CD4-positive, alpha-beta T cell treated with Interleukin-1 beta for 1 hour (primary cell): ENCODE results near the gene DPYD.

Experiments used
- DNase-seq, 2 donors: peaks; one replicate each; pipeline ENCODE4 v3.0.0-alpha.2; 2020 to 2022

The DPYD gene

DNA sequence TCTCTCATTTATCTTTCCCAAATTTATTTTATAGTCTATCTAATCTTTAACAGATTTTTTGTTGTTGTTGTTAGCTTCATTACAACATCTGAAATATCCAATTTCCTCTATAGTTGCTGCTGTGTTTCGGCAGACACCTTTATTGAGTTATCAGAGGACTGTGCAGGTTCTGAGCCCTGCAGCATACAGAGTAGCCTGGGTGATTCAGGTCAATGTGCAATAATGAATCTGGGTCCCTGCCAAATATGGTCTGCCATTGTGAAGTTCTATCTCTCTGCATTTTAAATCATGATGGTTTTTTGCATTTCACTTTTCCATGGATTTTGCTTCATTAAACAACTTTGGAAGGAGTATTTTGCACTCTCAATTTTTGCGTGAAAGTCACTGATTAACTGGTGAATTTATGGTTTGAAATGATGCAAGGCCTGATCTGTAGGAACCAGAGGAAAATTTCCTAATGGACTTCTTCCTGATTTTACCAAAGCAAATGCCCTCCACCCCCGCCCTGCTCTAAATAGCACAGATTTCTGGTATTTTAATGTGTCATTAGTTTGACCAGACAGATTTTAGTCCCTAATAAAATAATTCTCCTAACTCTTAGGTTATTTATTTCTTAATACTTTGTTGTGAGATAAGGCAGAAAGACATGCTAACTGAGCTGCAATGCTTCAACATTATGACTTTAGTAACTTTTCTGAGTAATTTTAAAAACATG, 797.0 kb downstream of the DPYD start:
- DNase-seq: no peak

DNA sequence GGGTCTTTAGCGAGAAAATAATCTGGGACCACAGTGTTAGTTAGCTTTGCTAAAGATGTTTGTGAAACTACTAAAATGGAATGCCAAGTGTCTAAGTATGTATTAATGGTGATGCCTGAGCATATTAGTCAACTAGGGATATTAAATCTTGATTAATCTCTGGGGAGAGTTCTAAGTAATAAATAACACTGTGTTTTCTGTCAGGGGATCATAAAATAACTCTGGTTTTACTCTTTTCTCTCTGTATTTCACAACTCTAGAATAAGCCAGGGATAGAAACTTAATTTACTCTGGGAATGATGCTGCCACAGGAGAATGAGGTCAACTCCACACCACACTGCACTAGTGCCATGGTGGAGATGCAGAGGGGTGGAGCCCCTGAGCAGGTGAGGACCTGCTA, 800.0 kb downstream of the DPYD start:
- DNase-seq: no peak

DNA sequence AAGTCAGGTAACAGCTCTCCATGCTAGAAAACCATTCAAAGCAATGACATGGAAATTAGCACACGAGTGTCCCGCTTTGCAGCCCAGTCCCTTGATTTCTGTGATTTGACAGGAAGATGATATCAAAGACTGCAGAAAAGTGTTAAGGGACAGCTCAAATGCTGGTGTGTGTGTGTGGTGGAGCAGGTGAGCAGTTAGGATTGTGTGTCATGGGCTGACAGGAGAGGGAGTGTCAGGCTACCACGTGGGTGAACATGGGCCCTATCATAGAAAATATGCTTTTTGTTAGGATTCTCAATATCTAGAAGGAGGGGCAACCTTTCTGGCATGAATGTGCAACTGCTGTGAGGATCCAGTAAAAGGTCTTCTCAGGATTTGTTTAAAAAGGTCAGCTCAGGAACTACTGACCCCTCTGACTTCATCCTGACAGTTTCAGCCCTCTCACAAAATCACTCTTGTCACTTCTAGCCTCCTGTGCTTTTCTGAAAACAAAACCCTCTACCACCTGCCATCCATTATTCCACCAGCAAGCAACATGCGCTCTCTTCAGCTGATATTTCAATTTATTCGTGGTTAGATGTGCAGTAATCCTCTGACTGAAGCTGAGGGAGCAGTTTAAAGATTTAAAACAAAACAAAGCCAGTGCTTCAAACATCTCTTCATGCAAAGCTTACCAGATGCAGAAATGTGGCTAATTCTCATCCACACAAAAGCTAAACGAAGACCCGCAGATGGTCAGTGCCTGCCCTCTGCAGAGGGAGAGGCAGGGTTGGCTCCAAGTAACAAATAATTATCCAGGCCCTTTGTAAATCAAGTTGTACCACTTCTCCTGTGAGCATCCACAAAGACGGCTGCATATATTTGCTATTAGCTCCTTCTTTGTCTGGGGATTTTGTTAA, 801.3 kb downstream of the DPYD start:
- no peak for DNase-seq

DNA sequence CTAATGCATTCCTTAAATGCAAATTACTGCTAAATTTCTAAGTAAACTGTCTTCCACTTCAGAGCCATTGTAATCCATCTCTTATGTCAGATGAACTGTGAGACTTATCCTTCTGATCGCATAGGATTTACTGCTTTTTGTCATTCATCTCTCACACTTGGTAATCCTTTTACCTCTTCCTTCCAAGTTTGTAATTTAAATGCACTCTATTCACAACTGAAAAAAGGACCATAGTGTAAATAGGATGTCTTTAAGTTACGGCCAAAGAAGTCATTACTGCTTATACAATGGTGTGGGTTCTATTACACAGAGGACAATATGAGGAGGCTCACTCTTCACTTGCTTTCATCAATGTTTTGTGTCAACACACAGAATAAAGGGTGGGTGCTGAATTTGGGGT, 806.0 kb downstream of the DPYD start:
- DNase-seq: no peak

DNA sequence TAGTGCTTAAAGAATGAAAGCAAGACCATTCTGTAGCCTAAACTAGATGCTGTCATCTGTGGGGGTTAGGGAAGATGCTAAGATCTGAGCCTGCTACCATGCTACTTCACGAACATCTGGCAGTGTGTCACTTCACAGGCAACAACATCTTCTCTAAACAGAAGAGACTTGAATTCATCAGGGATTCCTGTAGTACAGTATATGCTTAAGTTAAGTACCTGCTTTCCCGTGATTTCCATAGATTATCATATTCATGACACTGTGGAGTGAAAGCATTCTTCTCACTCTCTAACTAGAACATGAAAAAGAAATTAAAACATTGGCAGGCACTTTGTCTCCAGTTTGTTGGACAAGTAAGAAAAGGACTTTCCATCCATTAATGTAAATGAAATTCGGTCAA, 808.4 kb downstream of the DPYD start:
- no peak for DNase-seq

DNA sequence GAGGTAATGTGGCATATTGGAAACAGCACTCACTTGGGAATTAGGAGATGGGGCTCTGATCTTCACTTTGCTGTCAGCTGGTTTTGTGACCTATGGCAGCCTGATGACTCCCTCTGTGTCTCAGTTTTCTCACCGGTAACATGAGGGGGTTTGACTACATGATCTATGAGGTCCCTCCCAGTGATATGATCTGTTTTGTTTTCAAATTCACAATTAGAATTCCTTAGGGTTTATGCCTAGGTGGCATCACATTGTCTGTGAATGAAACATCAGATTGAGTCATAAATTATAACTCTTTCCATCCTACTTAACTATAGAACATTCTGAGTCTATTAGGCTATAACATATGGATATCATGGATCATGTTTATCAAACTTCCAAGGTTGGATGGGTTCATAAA, 812.7 kb downstream of the DPYD start:
- no peak for DNase-seq

DNA sequence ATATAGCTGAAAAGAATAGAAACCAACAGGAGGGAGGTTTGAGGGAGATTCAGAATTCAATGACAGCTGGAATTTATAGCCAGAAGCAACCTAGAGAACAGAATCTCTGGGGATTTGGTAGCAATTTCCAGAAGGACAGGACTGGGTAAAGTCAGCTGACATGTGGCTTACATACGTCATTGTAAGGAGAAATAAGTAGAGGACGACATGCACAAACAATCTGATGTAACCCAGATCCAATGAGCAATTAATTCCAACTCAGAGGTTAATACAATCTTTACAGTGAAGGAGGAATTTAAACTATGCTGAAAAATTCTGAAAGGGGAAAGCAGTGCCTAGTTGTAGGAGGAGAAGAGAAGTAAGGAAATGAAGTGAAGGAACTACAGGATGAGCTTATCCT, 815.3 kb downstream of the DPYD start:
- DNase-seq: no peak

DNA sequence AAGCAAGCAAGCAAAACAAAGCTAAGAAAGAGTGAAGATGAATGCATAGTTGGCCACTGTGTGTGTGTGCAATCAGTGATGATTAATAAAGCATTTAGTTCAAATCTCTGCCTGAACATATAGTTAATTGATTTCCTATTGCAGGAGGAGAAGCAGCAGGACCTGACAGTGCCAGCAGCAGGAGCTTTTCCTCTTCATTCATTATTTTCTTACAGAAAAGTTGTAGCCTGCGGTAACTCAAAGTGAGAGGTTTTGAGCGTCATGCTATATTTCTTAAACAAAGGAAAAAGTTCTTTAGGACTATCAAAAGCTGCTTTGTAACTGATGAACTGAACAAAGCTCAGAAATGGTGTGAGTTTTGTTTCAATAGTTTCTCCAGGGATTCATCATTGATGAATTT, 819.3 kb downstream of the DPYD start:
- DNase-seq: no peak

DNA sequence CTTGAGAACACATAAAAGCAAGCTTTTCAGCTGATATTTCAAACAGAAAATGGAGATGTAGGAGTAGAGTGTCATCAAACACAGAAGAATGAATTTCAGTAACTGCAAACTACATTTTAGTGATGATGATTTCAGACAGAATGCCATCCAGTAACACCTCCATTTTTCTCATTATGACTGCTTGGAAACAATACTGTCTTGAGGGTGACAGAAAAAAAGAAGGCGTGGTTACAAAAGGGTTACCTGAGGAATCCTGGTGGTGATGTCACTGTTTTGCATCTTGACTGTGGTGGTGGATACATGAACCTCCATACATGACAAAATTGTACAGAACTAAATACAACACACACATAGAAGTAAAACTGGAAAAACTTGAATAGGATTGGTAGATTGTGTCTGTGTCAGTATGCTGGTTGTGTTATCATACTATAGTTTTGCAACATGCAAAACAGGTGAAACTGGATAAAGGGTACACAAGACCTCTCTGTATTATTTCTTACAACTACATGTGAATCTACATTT, 823.4 kb downstream of the DPYD start:
- no peak for DNase-seq

DNA sequence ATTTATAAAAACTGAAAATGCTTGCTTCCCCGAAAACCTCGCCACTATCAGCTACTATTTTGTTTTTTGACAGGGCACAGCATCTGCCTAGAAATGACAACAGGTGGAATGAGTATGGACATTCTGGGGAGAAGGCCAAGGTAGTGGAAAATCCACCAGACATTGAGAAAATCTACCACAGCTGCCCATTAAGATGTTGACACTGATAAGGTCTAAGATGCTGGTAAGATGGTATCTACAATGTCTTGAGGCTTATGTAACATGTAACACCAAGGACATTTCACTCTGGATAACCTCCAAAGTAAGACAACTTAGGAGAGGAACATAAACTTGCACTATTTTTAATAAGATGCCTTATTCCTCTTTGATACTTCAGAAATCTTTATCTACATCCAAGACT, 825.1 kb downstream of the DPYD start:
- DNase-seq: no peak

DNA sequence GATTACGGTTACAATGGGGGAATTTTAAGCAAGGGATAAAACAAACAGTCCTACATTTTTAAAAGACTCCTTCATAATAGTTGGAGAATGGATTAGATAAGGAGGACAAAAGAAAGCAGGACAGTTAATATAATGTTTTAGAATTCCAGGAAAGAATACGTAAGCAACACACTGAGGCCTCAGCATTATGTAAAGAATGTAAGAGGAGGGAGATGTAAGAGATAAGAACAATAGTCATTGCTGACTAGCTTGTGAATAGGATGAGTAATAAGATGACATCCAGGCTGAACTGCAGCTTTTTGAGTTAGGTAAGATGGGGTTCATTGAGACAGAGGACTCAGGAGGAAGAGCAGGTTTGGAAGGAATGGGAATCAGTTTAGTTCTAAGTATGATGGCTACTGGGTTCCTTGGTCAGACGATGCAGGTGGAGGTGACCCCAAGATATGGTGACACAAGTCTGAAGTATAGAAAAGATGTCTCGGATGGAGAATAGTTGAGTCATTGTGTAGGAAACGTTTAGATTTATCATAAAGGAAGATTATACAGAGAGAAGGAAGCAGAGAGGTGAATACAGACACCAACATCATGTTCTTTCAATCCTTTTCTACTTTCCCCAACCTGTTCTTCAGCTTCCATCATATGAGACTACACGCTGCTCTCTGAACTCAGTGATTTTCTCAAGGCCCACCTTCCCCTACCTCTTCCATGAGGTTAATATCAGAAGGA, 826.4 kb downstream of the DPYD start:
- DNase-seq: no peak

DNA sequence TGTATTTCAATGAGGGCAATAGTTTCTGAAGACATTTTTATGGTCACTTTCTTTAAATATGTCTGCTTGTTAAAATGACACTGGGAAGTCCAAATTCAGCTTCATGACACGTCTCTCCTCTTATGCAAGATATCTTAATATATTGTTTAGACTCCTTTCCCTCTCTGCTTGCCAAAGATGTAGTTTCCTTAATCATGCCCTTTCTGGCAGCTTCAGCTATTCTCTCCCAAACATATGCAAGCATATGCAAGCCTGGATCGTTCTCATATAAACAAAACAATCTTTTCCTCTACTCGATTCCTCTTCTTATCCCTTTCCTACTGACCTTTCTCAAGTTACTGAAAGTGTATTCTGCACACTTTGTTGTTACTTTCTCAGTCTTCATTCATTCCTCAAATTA, 827.1 kb downstream of the DPYD start:
- DNase-seq: no peak

DNA sequence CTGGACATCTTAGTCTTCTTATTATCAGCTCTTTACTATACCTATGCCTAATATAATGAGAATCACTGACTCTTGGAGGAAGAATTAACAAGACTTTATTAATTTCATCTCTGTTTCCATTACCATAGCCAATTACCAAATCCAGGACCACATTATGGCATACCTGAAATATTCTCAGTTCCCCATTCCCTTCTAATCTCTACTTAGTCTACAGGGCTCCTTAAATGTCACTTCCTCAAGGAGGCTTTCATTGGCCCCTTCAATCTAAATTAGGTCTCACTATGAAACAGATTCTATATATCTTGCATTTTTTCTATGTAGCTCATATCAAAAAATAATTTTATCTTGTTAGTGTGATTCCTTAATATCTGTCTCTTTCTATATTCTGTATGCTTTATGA, 828.0 kb downstream of the DPYD start:
- DNase-seq: no peak

DNA sequence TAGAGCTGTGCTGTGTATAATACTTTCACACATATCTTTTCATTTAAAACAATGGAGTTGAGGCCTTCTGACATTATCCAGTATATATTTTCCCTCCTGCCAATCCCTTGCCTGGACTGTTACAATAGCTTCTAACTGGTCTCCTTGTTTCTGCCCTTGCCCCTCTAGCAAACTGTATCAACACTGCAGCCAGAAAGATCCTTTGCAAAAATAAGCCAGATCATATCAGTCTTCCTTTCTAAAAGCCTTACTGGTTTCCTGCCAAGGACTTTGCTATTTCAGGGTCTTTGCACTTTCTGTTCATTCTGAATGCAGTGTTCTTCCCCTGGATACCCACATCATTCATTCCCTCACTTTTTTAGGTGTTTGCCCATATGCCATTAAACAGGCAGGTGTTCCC, 829.2 kb downstream of the DPYD start:
- no peak for DNase-seq

DNA sequence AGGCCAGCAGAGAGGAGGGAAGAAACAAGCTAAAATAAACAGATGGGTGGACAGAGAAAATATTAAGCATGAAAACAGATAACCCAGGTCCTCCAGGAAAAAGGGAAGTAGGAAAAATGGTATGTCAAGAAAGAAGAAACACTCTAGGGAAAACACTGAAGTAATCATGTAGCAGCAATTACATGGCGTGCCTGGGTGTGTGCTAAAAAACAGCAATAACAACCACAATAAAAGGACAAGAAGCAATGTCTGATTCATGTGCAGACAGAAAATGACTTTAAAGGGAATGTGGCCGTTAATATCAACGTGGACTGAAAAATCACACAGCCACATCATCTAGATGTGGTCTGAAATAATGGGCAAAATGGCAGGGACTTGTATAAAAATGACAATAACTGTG, 829.6 kb downstream of the DPYD start:
- DNase-seq: no peak

DNA sequence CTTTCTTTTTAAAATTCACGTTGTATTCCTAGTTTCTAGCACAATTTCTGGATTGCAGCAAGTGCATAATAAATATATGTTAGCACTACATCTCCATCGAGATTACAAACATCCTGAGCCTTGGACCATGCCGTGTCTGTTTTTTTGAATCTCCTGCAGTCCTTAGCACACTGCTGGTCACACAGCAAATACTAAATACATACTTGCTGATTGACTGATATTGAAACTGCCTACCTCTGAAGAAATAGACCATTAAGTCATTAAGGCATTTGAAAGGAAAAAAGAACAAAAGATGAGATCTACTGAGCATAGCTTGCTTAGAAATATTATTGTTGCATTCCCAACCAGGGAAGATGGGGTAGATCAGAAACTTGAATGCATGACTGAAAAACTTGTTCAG, 830.1 kb downstream of the DPYD start:
- DNase-seq: no peak

DNA sequence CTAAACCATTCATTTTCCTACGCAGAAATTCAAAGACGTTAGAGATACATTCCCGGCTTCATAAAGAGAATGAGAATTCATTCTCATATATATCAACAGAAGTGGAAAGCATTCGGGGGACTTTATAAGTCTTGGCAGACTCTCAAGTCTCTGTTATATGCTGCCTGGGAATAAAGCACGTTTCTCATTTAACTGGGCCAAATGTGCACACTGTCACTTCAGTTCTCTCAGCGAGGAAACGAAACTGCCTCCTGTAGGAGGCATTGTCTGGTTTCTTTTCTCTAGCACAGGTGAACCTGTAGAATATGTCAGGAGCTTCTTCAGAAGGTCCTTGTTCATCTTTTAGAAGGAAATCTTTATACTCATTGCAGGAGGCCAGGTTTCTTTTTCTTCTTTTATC, 831.7 kb downstream of the DPYD start:
- DNase-seq: no peak

DNA sequence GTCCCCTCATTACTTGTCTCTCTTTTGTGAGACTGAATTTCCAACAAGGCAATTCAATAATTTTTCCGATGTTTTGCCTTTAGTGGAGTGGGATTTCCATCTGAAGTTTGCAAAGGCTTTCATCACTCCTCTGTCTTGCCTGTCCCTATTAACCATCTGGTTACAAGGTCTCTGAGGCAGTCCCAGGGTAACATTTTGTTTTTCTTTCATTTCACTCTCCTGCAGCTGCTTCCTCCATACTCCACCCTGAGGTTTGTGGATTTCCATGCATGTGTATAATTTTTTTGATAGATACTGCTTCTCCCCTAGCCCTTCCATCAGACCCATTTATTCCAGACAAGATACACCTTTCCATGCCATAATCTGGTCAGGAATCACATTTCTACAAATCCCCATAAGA, 832.4 kb downstream of the DPYD start:
- DNase-seq: no peak

DNA sequence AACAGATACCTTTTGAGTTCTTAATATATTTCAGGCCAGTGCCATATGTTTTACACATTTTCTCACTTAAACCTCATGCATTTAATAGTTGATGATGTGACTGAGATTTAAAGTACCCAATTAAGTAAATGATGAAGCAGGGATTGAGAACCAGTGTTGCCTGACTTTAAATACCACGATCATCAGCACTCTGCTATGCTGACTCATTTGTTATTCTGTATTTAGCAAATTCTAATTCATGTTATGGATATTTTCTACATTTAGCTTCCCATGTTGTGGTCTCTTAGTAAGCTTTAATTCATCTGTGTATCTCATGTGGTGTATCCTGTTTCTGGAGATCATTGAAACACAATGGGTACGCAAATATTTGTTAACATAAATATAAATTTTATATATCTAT, 836.3 kb downstream of the DPYD start:
- no peak for DNase-seq

DNA sequence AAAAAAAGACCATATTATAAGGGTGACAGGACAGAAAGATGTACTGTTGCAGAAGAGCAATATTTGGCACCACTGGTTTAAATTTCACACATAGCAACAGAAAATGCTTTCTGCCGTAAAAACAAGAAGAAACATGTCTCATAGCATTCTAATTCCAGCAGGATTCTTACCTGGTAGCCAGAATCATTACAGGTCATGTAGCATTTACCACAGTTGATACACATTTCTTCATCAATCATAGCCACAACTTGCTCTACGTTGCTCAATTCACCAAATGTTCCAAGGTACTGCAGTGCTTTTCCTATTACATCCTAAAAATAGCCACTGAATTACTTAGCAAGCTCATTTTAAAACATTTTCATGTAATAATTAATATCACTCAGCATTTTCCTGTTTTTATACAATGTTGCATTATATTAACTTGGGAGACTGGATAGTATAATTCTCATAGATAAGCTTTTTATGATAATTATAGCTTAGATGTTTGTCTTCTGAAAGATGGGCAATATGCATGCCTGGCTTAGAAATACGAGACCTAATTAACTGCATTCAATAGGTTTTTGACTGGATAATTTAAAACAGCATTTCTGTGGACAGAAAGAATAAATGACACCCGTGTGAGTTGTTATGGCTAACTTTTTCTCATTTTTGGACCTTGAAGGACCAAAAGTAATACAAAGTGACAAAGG, 838.5 kb downstream of the DPYD start:
- DNase-seq: no peak

DNA sequence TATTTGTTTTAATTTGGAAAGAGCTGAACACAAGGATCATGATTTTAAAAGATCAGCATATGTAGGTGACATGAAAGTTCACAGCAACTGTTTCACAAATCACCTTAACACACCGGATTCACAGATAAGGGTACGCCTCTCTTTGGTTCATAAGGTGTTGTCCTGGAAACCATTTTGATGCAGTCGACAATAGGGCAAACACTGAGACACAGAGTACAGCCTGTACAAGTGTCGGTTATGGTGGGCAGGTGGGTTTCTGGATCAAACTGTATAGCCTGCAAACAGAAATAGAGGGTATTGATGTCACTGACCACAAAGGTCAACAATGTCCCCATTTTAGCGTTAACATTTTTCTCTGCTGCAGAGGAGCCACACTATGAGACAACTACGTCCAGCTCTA, 842.0 kb downstream of the DPYD start:
- no peak for DNase-seq

DNA sequence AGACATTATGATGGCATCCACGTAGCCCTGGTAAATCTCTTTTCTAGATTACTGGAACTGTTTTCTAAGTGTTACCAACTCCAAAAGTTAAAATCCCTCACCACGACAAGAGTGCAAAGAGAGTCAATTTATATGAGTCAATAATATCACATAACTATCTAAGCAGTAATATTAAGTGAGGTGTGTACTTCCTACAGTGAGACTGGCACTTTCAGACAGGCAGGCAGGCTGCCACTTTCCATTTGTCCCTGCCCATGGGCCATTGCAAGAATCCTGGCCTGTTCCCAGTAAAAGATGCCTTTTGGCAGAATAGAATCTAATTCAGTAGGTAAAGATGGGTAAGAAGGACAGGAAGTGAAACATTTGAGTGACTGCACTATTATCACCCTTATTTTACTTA, 843.6 kb downstream of the DPYD start:
- DNase-seq: no peak

DNA sequence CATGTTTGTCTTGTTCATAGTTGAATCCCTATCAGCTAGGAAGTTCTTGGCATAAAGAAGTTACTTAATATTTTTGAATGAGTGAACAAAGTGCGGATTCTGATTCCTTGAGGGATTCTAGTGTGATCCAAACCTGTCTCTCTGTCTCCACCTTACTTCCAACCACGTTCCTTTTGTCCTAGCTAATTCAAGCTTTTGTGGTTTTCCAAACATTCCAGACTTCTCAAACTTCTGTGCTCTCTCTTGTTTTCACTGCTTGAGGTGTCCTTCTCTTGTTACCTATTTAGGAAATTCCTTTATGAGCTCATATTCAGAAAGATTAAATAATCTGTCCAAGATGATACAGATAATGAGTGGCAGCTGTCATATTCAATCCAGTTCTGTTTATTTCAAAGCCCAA, 846.1 kb downstream of the DPYD start:
- no peak for DNase-seq
